Measurements from ENCODE around the gene HIVEP2. TPM values are rescaled to one million over a fixed set of nuclear protein-coding genes. Genes with fewer than 3 reads are reported as not detected.

The HIVEP2 gene
- total RNA-seq, 1 experiment from 2014 or later, result 4.2 TPM

GRCh38 chr6:142871910-142872331, 73.1 kb downstream of the HIVEP2 start:
- Mint-ChIP-seq H3K4me3 (no peak overlapping the region), H3K4me1 (peaks cover 12 to 14% of the 10 kb centered on the region in 2 experiments), H3K27me3 (ENCODE audit: low read depth) (no peaks in the 10 kb centered on the region), H3K36me3 (ENCODE audit: insufficient read depth in 1 of 3, low read depth in 3 of 3) (no peaks in the 10 kb centered on the region), H3K27ac (no peak overlapping the region), H3K9me3 (no peaks in the 10 kb centered on the region)
- no peak overlapping the region for H3K14ac ChIP-seq (ENCODE audit: insufficient read depth, low read length)
- no peak overlapping the region for H3K23ac ChIP-seq (ENCODE audit: insufficient read length, low read depth, low read length)
- H2BK15ac ChIP-seq (ENCODE audit: low read depth, low read length), result no peak overlapping the region
- H4K5ac ChIP-seq (ENCODE audit: insufficient read length, low read depth, low read length), result no peak overlapping the region
- no peaks in the 10 kb centered on the region for H3K27me3 ChIP-seq (ENCODE audit: insufficient read depth, low read length)
- DNase-seq, result no peak
- no peak overlapping the region for H4K91ac ChIP-seq (ENCODE audit: insufficient read length, low read depth, low read length)
- H4K8ac ChIP-seq (replicated peaks; ENCODE audit: insufficient read length, low read depth, low read length), result no peak overlapping the region
- peaks cover 9% of the 10 kb centered on the region; the same call in 1 of the 2 replicates for H3K4me1 ChIP-seq (ENCODE audit: insufficient read depth, low read length)
- no peak overlapping the region for H2BK120ac ChIP-seq (ENCODE audit: low read depth, low read length, poor library complexity, severe bottlenecking)
- H4K20me1 ChIP-seq (ENCODE audit: control insufficient read depth, insufficient read depth, insufficient read length), result no peaks in the 10 kb centered on the region
- no peak overlapping the region for H3K27ac ChIP-seq (ENCODE audit: insufficient read length, low read depth, low read length)
- no peak overlapping the region for H3K9ac ChIP-seq (ENCODE audit: extremely low read depth, insufficient read length, low read length)
- no peak overlapping the region for H2AK5ac ChIP-seq (ENCODE audit: insufficient read length, low read length)
- TF ChIP-seq CTCF (conservative IDR thresholded peaks at IDR 0.05), result no peak
- H3K18ac ChIP-seq (ENCODE audit: insufficient read length, low read depth, low read length), result no peak overlapping the region
- H2BK20ac ChIP-seq (ENCODE audit: low read depth, low read length, poor library complexity, severe bottlenecking), result no peak overlapping the region
- no peaks in the 10 kb centered on the region for H3K79me1 ChIP-seq (ENCODE audit: insufficient read depth, low read depth, low read length, poor library complexity, severe bottlenecking)
- H2AFZ ChIP-seq (ENCODE audit: low read length), result no peak overlapping the region
- no peak overlapping the region for H3K4me2 ChIP-seq (ENCODE audit: insufficient read depth, insufficient read length, low read length)
- H3K56ac ChIP-seq (ENCODE audit: insufficient read length, low read depth, low read length), result no peak overlapping the region
- WGBS (ENCODE audit: extremely low coverage, insufficient read length, low lambda C conversion rate), result no CpG with 5 or more reads among the region's 4 CpGs
- no peak overlapping the region for H2BK12ac ChIP-seq (ENCODE audit: insufficient read length, low read depth, low read length)
- no peak overlapping the region for H3K4ac ChIP-seq (ENCODE audit: low read depth, low read length)
- no peak overlapping the region for H3T11ph ChIP-seq (ENCODE audit: low read length)
- no peak overlapping the region for H2BK5ac ChIP-seq (ENCODE audit: insufficient read length, low read length)
- no peaks in the 10 kb centered on the region; the same call in 1 of the 2 replicates for H3K79me2 ChIP-seq (ENCODE audit: insufficient read depth, low read length)
- no peaks in the 10 kb centered on the region for H3K9me3 ChIP-seq (ENCODE audit: control insufficient read depth, low read depth, low read length)
- H3K23me2 ChIP-seq (ENCODE audit: insufficient read length, low read depth, low read length, poor library complexity, severe bottlenecking), result no peaks in the 10 kb centered on the region
